Measurements from ENCODE around the gene AMPD3. TPM values are rescaled to one million over a fixed set of nuclear protein-coding genes. Genes with fewer than 3 reads are reported as not detected.

AMPD3 gene
- polyA plus RNA-seq, 1 of the 3 experiments (the other 2 are of a cell fraction), result 1.7 TPM

DNA sequence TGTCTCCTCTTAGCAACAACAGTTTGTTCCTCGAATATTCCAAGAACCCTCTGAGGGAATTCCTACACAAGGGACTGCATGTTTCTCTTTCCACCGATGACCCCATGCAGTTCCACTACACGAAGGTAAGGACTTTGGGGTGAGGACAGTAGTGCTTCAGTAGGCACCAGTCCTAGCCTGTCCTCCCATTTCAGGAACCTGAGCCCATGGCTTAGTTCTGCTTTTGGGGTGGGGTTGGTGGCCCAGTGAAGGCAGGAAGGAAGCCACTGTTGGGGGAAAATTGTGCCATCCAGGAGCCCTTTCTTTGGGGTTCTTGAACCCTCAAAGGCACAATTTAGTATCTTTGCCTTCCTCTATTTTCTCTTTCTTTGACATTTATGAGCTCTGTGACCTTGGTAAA is 47.7 kb downstream of the AMPD3 start:
- Histone ChIP-seq H3K9me3 (no peaks in the 10 kb centered on the region), H3K36me3 (replicated peaks in 1 of 2; ENCODE audit: control insufficient read depth in 1 of 2, insufficient read depth in 2 of 2, low read length in 1 of 2) (no peaks in the 10 kb centered on the region), H3K27me3 (ENCODE audit: insufficient read depth) (no peaks in the 10 kb centered on the region), H3F3A (replicated peaks; ENCODE audit: insufficient read depth) (no peaks in the 10 kb centered on the region), H3K9ac (no peak overlapping the region), H4K20me1 (ENCODE audit: insufficient read depth) (no peaks in the 10 kb centered on the region), H3K4me2 (no peak overlapping the region), H3K27ac (ENCODE audit: low read depth in 2 of 2, low read length in 1 of 2) (no peak overlapping the region), H2AFZ (ENCODE audit: low read depth) (no peak overlapping the region), H3K9me2 (no peaks in the 10 kb centered on the region), H3K79me2 (ENCODE audit: insufficient read depth) (no peaks in the 10 kb centered on the region), H3K4me1 (ENCODE audit: control insufficient read depth in 1 of 2, insufficient read depth in 2 of 2, low read depth in 1 of 2, low read length in 1 of 2) (no peaks in the 10 kb centered on the region), H3K4me3 (ENCODE audit: low read depth in 2 of 2, low read length in 1 of 2) (no peak overlapping the region)
- POLR2A ChIA-PET, result no interaction called here
- TF ChIP-seq ELF1 (IDR thresholded peaks at IDR 0.05), result no peak
- CTCF ChIA-PET, result interaction anchor here (1.5 to 2.6 kb wide), 2 partner anchors 23 to 97 kb away, joined by 3 to 9 read pairs; no protein-coding TSS in a partner anchor
- WGBS (ENCODE audit: low lambda C conversion rate), result 79% methylated on average over 3 of the region's 3 CpGs
- DNase-seq, result no peak

DNA sequence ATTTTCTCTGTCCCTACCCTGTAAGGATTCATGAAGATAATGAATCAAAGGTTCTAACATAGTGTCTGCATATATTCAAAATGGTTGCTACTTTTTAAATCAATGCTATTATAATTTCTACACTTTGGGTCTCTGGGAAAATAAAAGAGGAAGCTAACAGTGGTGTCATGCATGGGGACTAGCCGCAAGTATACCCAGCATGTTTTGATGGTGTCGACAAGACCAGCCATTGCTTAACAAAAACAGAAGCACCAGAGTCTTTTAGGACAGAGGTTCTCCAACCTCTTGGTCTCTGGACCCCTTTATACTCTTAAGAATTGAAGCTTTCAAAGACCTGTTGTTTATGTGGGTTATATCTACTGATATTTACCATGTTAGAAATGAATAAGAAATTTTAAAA is 48.2 kb downstream of the AMPD3 start:
- no peak overlapping the region for H3K4me2 ChIP-seq
- no peaks in the 10 kb centered on the region for H3K4me1 ChIP-seq (ENCODE audit: control insufficient read depth in 1 of 2, insufficient read depth in 2 of 2, low read depth in 1 of 2, low read length in 1 of 2)
- CTCF ChIA-PET, result interaction anchor here (2.6 kb wide), 1 partner anchor 97 kb away, joined by 9 read pairs; no protein-coding TSS in a partner anchor
- WGBS (ENCODE audit: low lambda C conversion rate), result 94% methylated on average over 2 of the region's 2 CpGs
- H3K36me3 ChIP-seq (replicated peaks in 1 of 2; ENCODE audit: control insufficient read depth in 1 of 2, insufficient read depth in 2 of 2, low read length in 1 of 2), result no peaks in the 10 kb centered on the region
- H3K9me2 ChIP-seq, result no peaks in the 10 kb centered on the region
- no peak overlapping the region for H3K9ac ChIP-seq
- no peaks in the 10 kb centered on the region for H3K9me3 ChIP-seq
- no peaks in the 10 kb centered on the region for H4K20me1 ChIP-seq (ENCODE audit: insufficient read depth)
- POLR2A ChIA-PET, result interaction anchor here (0.6 kb wide), 2 partner anchors 16 to 200 kb away, joined by 3 to 5 read pairs; no protein-coding TSS in a partner anchor
- no peaks in the 10 kb centered on the region for H3K79me2 ChIP-seq (ENCODE audit: insufficient read depth)
- H3F3A ChIP-seq (replicated peaks; ENCODE audit: insufficient read depth), result no peaks in the 10 kb centered on the region
- no peak overlapping the region for H2AFZ ChIP-seq (ENCODE audit: low read depth)
- H3K27ac ChIP-seq (ENCODE audit: low read depth in 2 of 2, low read length in 1 of 2), result no peak overlapping the region
- DNase-seq, result no peak
- no peak overlapping the region for H3K4me3 ChIP-seq (ENCODE audit: low read depth in 2 of 2, low read length in 1 of 2)
- TF ChIP-seq, protein P1, sequence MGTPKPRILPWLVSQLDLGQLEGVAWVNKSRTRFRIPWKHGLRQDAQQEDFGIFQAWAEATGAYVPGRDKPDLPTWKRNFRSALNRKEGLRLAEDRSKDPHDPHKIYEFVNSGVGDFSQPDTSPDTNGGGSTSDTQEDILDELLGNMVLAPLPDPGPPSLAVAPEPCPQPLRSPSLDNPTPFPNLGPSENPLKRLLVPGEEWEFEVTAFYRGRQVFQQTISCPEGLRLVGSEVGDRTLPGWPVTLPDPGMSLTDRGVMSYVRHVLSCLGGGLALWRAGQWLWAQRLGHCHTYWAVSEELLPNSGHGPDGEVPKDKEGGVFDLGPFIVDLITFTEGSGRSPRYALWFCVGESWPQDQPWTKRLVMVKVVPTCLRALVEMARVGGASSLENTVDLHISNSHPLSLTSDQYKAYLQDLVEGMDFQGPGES (IDR thresholded peaks at IDR 0.05; ENCODE audit: low read depth, low read length), result no peak
- no peaks in the 10 kb centered on the region for H3K27me3 ChIP-seq (ENCODE audit: insufficient read depth)

DNA sequence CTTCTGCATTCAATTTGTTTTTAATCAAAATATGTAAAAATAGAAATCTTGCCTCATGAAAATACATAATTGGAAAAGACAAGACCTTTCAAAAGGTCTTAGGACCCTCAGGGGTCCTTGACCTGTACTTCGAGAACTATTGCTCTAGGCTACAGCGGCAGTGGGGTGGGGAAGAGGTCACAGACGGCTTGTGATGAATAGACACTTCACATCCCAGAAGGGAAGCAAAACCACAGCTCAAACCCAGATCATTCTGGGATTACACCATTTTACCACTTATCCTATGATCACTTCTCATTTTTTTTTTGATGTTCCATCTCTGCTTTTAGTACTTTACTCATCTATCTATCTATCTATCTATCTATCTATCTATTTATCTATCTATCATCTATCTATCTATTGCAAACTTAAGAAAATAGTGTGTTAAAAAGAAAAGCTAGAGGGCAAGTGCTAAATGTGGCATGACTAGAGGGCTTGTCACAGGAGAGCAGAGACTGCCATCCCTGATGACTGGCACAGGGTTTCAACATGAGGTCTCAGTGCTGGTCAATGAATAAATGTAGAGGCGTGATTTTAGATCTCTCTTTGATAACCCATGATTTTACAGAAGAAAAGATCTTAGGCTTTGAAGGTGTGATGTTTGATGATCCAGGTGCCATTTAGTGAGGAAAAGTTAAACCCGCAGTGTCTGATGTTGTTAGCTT is 48.9 kb downstream of the AMPD3 start:
- POLR2A ChIA-PET, result interaction anchor here (0.6 kb wide), 2 partner anchors 17 to 201 kb away, joined by 3 to 5 read pairs; no protein-coding TSS in a partner anchor
- TF ChIP-seq, protein P2, sequence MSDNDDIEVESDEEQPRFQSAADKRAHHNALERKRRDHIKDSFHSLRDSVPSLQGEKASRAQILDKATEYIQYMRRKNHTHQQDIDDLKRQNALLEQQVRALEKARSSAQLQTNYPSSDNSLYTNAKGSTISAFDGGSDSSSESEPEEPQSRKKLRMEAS (IDR thresholded peaks at IDR 0.05; ENCODE audit: low read depth), result no peak
- TF ChIP-seq POLR2AphosphoS5 (IDR thresholded peaks at IDR 0.05; ENCODE audit: low read depth, low read length), result no peak
- TF ChIP-seq TEAD4 (IDR thresholded peaks at IDR 0.05; ENCODE audit: borderline replicate concordance, insufficient read depth), result no peak
- TF ChIP-seq FOSL2 (IDR thresholded peaks at IDR 0.05; ENCODE audit: borderline replicate concordance, low read depth), result no peak
- TF ChIP-seq EZH2phosphoT487 (IDR thresholded peaks at IDR 0.05; ENCODE audit: borderline replicate concordance, low read depth), result no peak
- TF ChIP-seq, protein P1 (IDR thresholded peaks at IDR 0.05; ENCODE audit: low read depth, low read length), result no peak
- no peaks in the 10 kb centered on the region for H3K36me3 ChIP-seq (replicated peaks in 1 of 2; ENCODE audit: control insufficient read depth in 1 of 2, insufficient read depth in 2 of 2, low read length in 1 of 2)

More for the DNA sequence above, 48.9 kb downstream of the AMPD3 start:
- 94% methylated on average over 5 of the region's 5 CpGs for WGBS (ENCODE audit: low lambda C conversion rate)
- no peaks in the 10 kb centered on the region for H4K20me1 ChIP-seq (ENCODE audit: insufficient read depth)
- H3K27ac ChIP-seq (ENCODE audit: low read depth in 2 of 2, low read length in 1 of 2), result no peak overlapping the region
- no peaks in the 10 kb centered on the region for H3K4me1 ChIP-seq (ENCODE audit: control insufficient read depth in 1 of 2, insufficient read depth in 2 of 2, low read depth in 1 of 2, low read length in 1 of 2)
- no peak overlapping the region for H2AFZ ChIP-seq (ENCODE audit: low read depth)
- H3K9me2 ChIP-seq, result no peaks in the 10 kb centered on the region
- CTCF ChIA-PET, result interaction anchor here (1.0 to 2.6 kb wide), 2 partner anchors 98 to 149 kb away, joined by 4 to 9 read pairs; no protein-coding TSS in a partner anchor
- no peaks in the 10 kb centered on the region for H3K9me3 ChIP-seq
- no peak overlapping the region for H3K4me3 ChIP-seq (ENCODE audit: low read depth in 2 of 2, low read length in 1 of 2)
- no peak overlapping the region for H3K4me2 ChIP-seq
- no peak overlapping the region for H3K9ac ChIP-seq
- no peaks in the 10 kb centered on the region for H3K27me3 ChIP-seq (ENCODE audit: insufficient read depth)
- no peak for DNase-seq
- H3F3A ChIP-seq (replicated peaks; ENCODE audit: insufficient read depth), result no peaks in the 10 kb centered on the region
- H3K79me2 ChIP-seq (ENCODE audit: insufficient read depth), result no peaks in the 10 kb centered on the region
